Measurements from ENCODE around the gene CDH5.

The CDH5 gene

GRCh38 chr16:66324815-66325515 is 41.5 kb upstream of the CDH5 start:
- H2AFZ ChIP-seq (ENCODE audit: low read length): no peak overlapping the region
- H3K9ac ChIP-seq (ENCODE audit: low read depth, low read length, poor library complexity): no peak overlapping the region
- H2BK120ac ChIP-seq (ENCODE audit: low read depth, low read length): no peak overlapping the region
- H2AK5ac ChIP-seq (ENCODE audit: low read depth, low read length): no peak overlapping the region
- no peak overlapping the region for H4K8ac ChIP-seq (ENCODE audit: low read depth, low read length)
- H2BK15ac ChIP-seq (ENCODE audit: low read length): no peak overlapping the region
- H3K79me1 ChIP-seq (ENCODE audit: low read depth, low read length): no peaks in the 10 kb centered on the region
- H3K14ac ChIP-seq (ENCODE audit: low read length): no peak overlapping the region
- WGBS, 2 donors (ENCODE audit: extremely low coverage in 2 of 2, insufficient read length in 2 of 2, insufficient replicate concordance in 1 of 2): no CpG with 5 or more reads among the region's 11 CpGs
- H3K23ac ChIP-seq (ENCODE audit: low read depth, low read length, poor library complexity): peak overlapping the region; percentile 27
- H3K18ac ChIP-seq (ENCODE audit: low read length): no peak overlapping the region
- no peaks in the 10 kb centered on the region for H3K36me3 ChIP-seq (replicated peaks in 1 of 2; ENCODE audit: control insufficient read depth in 2 of 2, insufficient read depth in 2 of 2, low read length in 2 of 2)
- H2BK12ac ChIP-seq (ENCODE audit: low read length): no peak overlapping the region
- H3K4me3 ChIP-seq (ENCODE audit: low read length in 2 of 2): no peak overlapping the region
- H3K4me1 ChIP-seq (ENCODE audit: control insufficient read depth in 2 of 2, insufficient read depth in 1 of 2, low read depth in 1 of 2, low read length in 2 of 2): peaks cover 0 to 3% of the 10 kb centered on the region in 2 donors
- no peak overlapping the region for H3K4ac ChIP-seq (ENCODE audit: low read length)
- H2BK5ac ChIP-seq (ENCODE audit: low read length): no peak overlapping the region
- DNase-seq (ENCODE audit: low spot score): no peak
- no peak overlapping the region for H3K4me2 ChIP-seq (ENCODE audit: insufficient read depth, low read length, poor library complexity, severe bottlenecking)
- H3K27me3 ChIP-seq (ENCODE audit: control insufficient read depth in 3 of 3, insufficient read depth in 3 of 3, low read depth in 1 of 3, low read length in 3 of 3): peaks cover 0 to 23% (median 0%) of the 10 kb centered on the region in 3 experiments
- no peaks in the 10 kb centered on the region for H3K9me3 ChIP-seq (replicated peaks in 1 of 2; ENCODE audit: control insufficient read depth in 2 of 2, insufficient read depth in 1 of 2, low read depth in 1 of 2, low read length in 2 of 2)
- H4K91ac ChIP-seq (ENCODE audit: low read depth, low read length, poor library complexity): no peak overlapping the region
- no peak overlapping the region for H3K27ac ChIP-seq (replicated peaks; ENCODE audit: low read length)

GRCh38 chr16:66325717-66326376 is 40.6 kb upstream of the CDH5 start:
- no peak overlapping the region for H2AK5ac ChIP-seq (ENCODE audit: low read depth, low read length)
- H2BK5ac ChIP-seq (ENCODE audit: low read length): no peak overlapping the region
- H2AFZ ChIP-seq (ENCODE audit: low read length): no peak overlapping the region
- no peak overlapping the region for H2BK120ac ChIP-seq (ENCODE audit: low read depth, low read length)
- H3K4me2 ChIP-seq (ENCODE audit: insufficient read depth, low read length, poor library complexity, severe bottlenecking): no peak overlapping the region
- no peak overlapping the region for H3K23ac ChIP-seq (ENCODE audit: low read depth, low read length, poor library complexity)
- no peak overlapping the region for H4K91ac ChIP-seq (ENCODE audit: low read depth, low read length, poor library complexity)
- peaks cover 0 to 3% of the 10 kb centered on the region in 2 donors for H3K4me1 ChIP-seq (ENCODE audit: control insufficient read depth in 2 of 2, insufficient read depth in 1 of 2, low read depth in 1 of 2, low read length in 2 of 2)
- no peak overlapping the region for H2BK12ac ChIP-seq (ENCODE audit: low read length)
- H2BK15ac ChIP-seq (ENCODE audit: low read length): no peak overlapping the region
- H3K4me3 ChIP-seq (ENCODE audit: low read length in 2 of 2): no peak overlapping the region
- DNase-seq (ENCODE audit: low spot score): no peak
- no peak overlapping the region for H3K9ac ChIP-seq (ENCODE audit: low read depth, low read length, poor library complexity)
- WGBS, 2 donors (ENCODE audit: extremely low coverage in 2 of 2, insufficient read length in 2 of 2, insufficient replicate concordance in 1 of 2): no CpG with 5 or more reads among the region's 8 CpGs
- H3K79me1 ChIP-seq (ENCODE audit: low read depth, low read length): no peaks in the 10 kb centered on the region
- H3K4ac ChIP-seq (ENCODE audit: low read length): no peak overlapping the region
- H4K8ac ChIP-seq (ENCODE audit: low read depth, low read length): no peak overlapping the region
- no peaks in the 10 kb centered on the region for H3K36me3 ChIP-seq (replicated peaks in 1 of 2; ENCODE audit: control insufficient read depth in 2 of 2, insufficient read depth in 2 of 2, low read length in 2 of 2)
- no peak overlapping the region for H3K18ac ChIP-seq (ENCODE audit: low read length)
- H3K27ac ChIP-seq (replicated peaks; ENCODE audit: low read length): no peak overlapping the region
- H3K14ac ChIP-seq (ENCODE audit: low read length): no peak overlapping the region
- H3K9me3 ChIP-seq (replicated peaks in 1 of 2; ENCODE audit: control insufficient read depth in 2 of 2, insufficient read depth in 1 of 2, low read depth in 1 of 2, low read length in 2 of 2): no peaks in the 10 kb centered on the region
- peaks cover 0 to 23% (median 0%) of the 10 kb centered on the region in 3 experiments for H3K27me3 ChIP-seq (ENCODE audit: control insufficient read depth in 3 of 3, insufficient read depth in 3 of 3, low read depth in 1 of 3, low read length in 3 of 3)

- no peak overlapping the region for H3K23ac ChIP-seq (ENCODE audit: low read depth, low read length, poor library complexity)
- H3K14ac ChIP-seq (ENCODE audit: low read length): no peak overlapping the region
- no peak overlapping the region for H4K91ac ChIP-seq (ENCODE audit: low read depth, low read length, poor library complexity)
- H3K27ac ChIP-seq (replicated peaks; ENCODE audit: low read length): no peak overlapping the region
- DNase-seq (ENCODE audit: low spot score): no peak
- H2BK120ac ChIP-seq (ENCODE audit: low read depth, low read length): no peak overlapping the region
- H3K9ac ChIP-seq (ENCODE audit: low read depth, low read length, poor library complexity): no peak overlapping the region
- no peak overlapping the region for H3K4ac ChIP-seq (ENCODE audit: low read length)
- H3K18ac ChIP-seq (ENCODE audit: low read length): peak overlapping the region; percentile 23
- peaks cover 0 to 23% (median 0%) of the 10 kb centered on the region in 3 experiments for H3K27me3 ChIP-seq (ENCODE audit: control insufficient read depth in 3 of 3, insufficient read depth in 3 of 3, low read depth in 1 of 3, low read length in 3 of 3)
- no peaks in the 10 kb centered on the region for H3K36me3 ChIP-seq (replicated peaks in 1 of 2; ENCODE audit: control insufficient read depth in 2 of 2, insufficient read depth in 2 of 2, low read length in 2 of 2)
- H2BK12ac ChIP-seq (ENCODE audit: low read length): no peak overlapping the region
- no peak overlapping the region for H2BK5ac ChIP-seq (ENCODE audit: low read length)
- no peak overlapping the region for H2BK15ac ChIP-seq (ENCODE audit: low read length)
- no peak overlapping the region for H2AFZ ChIP-seq (ENCODE audit: low read length)
- no peaks in the 10 kb centered on the region for H3K9me3 ChIP-seq (replicated peaks in 1 of 2; ENCODE audit: control insufficient read depth in 2 of 2, insufficient read depth in 1 of 2, low read depth in 1 of 2, low read length in 2 of 2)
- H4K8ac ChIP-seq (ENCODE audit: low read depth, low read length): no peak overlapping the region
- WGBS, 2 donors (ENCODE audit: extremely low coverage in 2 of 2, insufficient read length in 2 of 2, insufficient replicate concordance in 1 of 2): no CpG with 5 or more reads among the region's 17 CpGs
- no peaks in the 10 kb centered on the region for H3K79me1 ChIP-seq (ENCODE audit: low read depth, low read length)
- no peak overlapping the region for H2AK5ac ChIP-seq (ENCODE audit: low read depth, low read length)
- peaks cover 0 to 3% of the 10 kb centered on the region in 2 donors for H3K4me1 ChIP-seq (ENCODE audit: control insufficient read depth in 2 of 2, insufficient read depth in 1 of 2, low read depth in 1 of 2, low read length in 2 of 2)
- no peak overlapping the region for H3K4me2 ChIP-seq (ENCODE audit: insufficient read depth, low read length, poor library complexity, severe bottlenecking)
- no peak overlapping the region for H3K4me3 ChIP-seq (ENCODE audit: low read length in 2 of 2)
These were observed 39.4 kb upstream of the CDH5 start for GRCh38 chr16:66326991-66327513.

DNA sequence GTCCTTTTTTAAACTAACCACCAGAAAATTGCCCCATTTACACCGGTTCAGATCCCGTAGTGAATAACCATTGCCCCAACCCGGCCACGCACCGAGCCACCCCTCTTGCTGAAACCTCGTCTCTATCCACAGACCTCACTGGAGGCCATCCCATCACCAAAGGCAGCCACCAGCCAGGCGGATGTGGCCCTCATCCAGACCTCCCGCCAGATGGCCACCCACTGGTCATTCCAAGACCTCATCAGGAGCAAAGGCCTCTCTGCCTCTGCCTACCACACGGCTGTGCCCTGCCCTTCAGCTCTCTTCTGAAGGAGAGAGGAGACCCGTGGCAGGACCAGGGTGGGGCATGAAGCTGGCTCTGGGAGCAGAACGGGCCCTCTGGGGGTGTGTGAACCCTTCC is 38.2 kb upstream of the CDH5 start:
- no peak overlapping the region for H4K8ac ChIP-seq (ENCODE audit: low read depth, low read length)
- H3K14ac ChIP-seq (ENCODE audit: low read length): no peak overlapping the region
- no peak overlapping the region for H3K27ac ChIP-seq (replicated peaks; ENCODE audit: low read length)
- no peaks in the 10 kb centered on the region for H3K9me3 ChIP-seq (replicated peaks in 1 of 2; ENCODE audit: control insufficient read depth in 2 of 2, insufficient read depth in 1 of 2, low read depth in 1 of 2, low read length in 2 of 2)
- H3K4me3 ChIP-seq (ENCODE audit: low read length in 2 of 2): no peak overlapping the region
- no peak overlapping the region for H3K4ac ChIP-seq (ENCODE audit: low read length)
- no peak overlapping the region for H3K4me2 ChIP-seq (ENCODE audit: insufficient read depth, low read length, poor library complexity, severe bottlenecking)
- H2BK15ac ChIP-seq (ENCODE audit: low read length): no peak overlapping the region
- H3K23ac ChIP-seq (ENCODE audit: low read depth, low read length, poor library complexity): peak overlapping the region; percentile 56
- peaks cover 0 to 3% of the 10 kb centered on the region in 2 donors for H3K4me1 ChIP-seq (ENCODE audit: control insufficient read depth in 2 of 2, insufficient read depth in 1 of 2, low read depth in 1 of 2, low read length in 2 of 2)
- H2AFZ ChIP-seq (ENCODE audit: low read length): no peak overlapping the region
- H3K18ac ChIP-seq (ENCODE audit: low read length): peak overlapping the region; percentile 22
- no peak for DNase-seq (ENCODE audit: low spot score)
- no peaks in the 10 kb centered on the region for H3K79me1 ChIP-seq (ENCODE audit: low read depth, low read length)
- H2BK5ac ChIP-seq (ENCODE audit: low read length): no peak overlapping the region
- H2AK5ac ChIP-seq (ENCODE audit: low read depth, low read length): peak overlapping the region; percentile 93
- H3K9ac ChIP-seq (ENCODE audit: low read depth, low read length, poor library complexity): no peak overlapping the region
- no peak overlapping the region for H4K91ac ChIP-seq (ENCODE audit: low read depth, low read length, poor library complexity)
- H2BK12ac ChIP-seq (ENCODE audit: low read length): no peak overlapping the region
- no peak overlapping the region for H2BK120ac ChIP-seq (ENCODE audit: low read depth, low read length)
- H3K27me3 ChIP-seq (ENCODE audit: control insufficient read depth in 3 of 3, insufficient read depth in 3 of 3, low read depth in 1 of 3, low read length in 3 of 3): peaks cover 0 to 23% (median 0%) of the 10 kb centered on the region in 3 experiments
- no CpG with 5 or more reads among the region's 11 CpGs for WGBS, 2 donors (ENCODE audit: extremely low coverage in 2 of 2, insufficient read length in 2 of 2, insufficient replicate concordance in 1 of 2)
- no peaks in the 10 kb centered on the region for H3K36me3 ChIP-seq (replicated peaks in 1 of 2; ENCODE audit: control insufficient read depth in 2 of 2, insufficient read depth in 2 of 2, low read length in 2 of 2)

Data from neuronal stem cell (in vitro differentiated cells).